ENCODE data around the gene GPR132. TPM values are rescaled to one million over a fixed set of nuclear protein-coding genes. Genes with fewer than 3 reads are reported as not detected.

Gene GPR132
- total RNA-seq, 1 donor from 2014 or later: not detected

GRCh38 chr14:105080161-105080560 lies 14.9 kb upstream of the GPR132 start:
- no peak for DNase-seq (ENCODE audit: low spot score in 2 of 2)
- intact Hi-C loops (cut with DNase I): no loop called here
- no peaks in the 10 kb centered on the region for H3K9me3 ChIP-seq

DNA sequence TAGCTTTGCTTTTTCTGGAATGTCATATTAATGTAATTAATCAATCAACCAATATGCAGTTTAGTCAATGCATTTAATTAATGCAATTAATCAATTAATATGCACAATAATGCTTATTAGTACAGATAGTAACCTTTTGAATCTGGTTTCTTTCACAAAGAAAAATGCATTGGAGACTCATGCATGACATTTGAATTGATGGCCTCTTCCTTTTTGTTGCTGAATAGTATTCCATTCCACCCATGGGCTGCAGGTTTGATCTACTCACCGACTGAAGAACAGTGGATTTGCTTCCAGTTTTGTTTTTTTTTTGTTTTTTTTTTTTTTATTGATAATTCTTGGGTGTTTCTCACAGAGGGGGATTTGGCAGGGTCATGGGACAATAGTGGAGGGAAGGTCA lies 13.1 kb upstream of the GPR132 start:
- H3K4me3 ChIP-seq: no peak overlapping the region
- DNase-seq (ENCODE audit: low spot score in 2 of 2): no peak
- H3K9me3 ChIP-seq: no peaks in the 10 kb centered on the region
- H3K27ac ChIP-seq: no peak overlapping the region
- TF ChIP-seq, protein P1, sequence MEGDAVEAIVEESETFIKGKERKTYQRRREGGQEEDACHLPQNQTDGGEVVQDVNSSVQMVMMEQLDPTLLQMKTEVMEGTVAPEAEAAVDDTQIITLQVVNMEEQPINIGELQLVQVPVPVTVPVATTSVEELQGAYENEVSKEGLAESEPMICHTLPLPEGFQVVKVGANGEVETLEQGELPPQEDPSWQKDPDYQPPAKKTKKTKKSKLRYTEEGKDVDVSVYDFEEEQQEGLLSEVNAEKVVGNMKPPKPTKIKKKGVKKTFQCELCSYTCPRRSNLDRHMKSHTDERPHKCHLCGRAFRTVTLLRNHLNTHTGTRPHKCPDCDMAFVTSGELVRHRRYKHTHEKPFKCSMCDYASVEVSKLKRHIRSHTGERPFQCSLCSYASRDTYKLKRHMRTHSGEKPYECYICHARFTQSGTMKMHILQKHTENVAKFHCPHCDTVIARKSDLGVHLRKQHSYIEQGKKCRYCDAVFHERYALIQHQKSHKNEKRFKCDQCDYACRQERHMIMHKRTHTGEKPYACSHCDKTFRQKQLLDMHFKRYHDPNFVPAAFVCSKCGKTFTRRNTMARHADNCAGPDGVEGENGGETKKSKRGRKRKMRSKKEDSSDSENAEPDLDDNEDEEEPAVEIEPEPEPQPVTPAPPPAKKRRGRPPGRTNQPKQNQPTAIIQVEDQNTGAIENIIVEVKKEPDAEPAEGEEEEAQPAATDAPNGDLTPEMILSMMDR (IDR thresholded peaks at IDR 0.05): no peak
- intact Hi-C loops (cut with DNase I): no loop called here
- H3K36me3 ChIP-seq: no peaks in the 10 kb centered on the region
- H3K4me1 ChIP-seq: peaks cover 3 to 7% of the 10 kb centered on the region in 2 donors
- peaks cover 10% of the 10 kb centered on the region for H3K27me3 ChIP-seq

More at GRCh38 chr14:105080161-105080560, 14.9 kb upstream of the GPR132 start:
- Histone ChIP-seq H3K27me3 (peaks cover 6% of the 10 kb centered on the region), H3K36me3 (no peaks in the 10 kb centered on the region), H3K4me3 (no peak overlapping the region), H3K4me1 (peaks cover 3 to 4% of the 10 kb centered on the region in 2 donors), H3K27ac (no peak overlapping the region)
- TF ChIP-seq, protein P1 (IDR thresholded peaks at IDR 0.05): no peak

DNA sequence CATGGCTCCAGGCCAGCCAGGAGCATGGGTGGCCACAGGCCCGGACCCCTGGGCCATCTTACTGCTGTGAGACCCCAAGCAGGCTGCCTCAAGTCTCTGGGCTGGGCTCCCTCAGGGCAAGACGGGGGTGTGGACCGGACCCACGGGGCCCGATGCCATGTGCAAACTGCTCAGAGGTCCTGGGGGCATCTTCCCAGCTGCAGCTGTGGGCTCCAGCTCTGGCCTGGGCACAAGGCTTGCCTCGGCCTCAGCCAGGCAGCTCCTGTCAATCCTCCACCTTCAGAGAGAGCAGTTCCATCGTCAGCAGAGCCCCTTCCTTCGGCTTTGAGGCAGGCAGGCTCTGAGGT lies 12.4 kb upstream of the GPR132 start:
- no peaks in the 10 kb centered on the region for H3K9me3 ChIP-seq
- H3K4me3 ChIP-seq: no peak overlapping the region
- no peak overlapping the region for H3K27ac ChIP-seq
- intact Hi-C loops (cut with DNase I): no loop called here
- DNase-seq (ENCODE audit: low spot score in 2 of 2): no peak
- no peaks in the 10 kb centered on the region for H3K36me3 ChIP-seq
- TF ChIP-seq, protein P1 (IDR thresholded peaks at IDR 0.05): no peak
- peaks cover 3 to 7% of the 10 kb centered on the region in 2 donors for H3K4me1 ChIP-seq
- peaks cover 12% of the 10 kb centered on the region for H3K27me3 ChIP-seq

- TF ChIP-seq, protein P1 (IDR thresholded peaks at IDR 0.05): no peak
- no peak for DNase-seq (ENCODE audit: low spot score in 2 of 2)
- H3K9me3 ChIP-seq: no peaks in the 10 kb centered on the region
- H3K36me3 ChIP-seq: no peaks in the 10 kb centered on the region
- no peak overlapping the region for H3K4me3 ChIP-seq
- H3K27ac ChIP-seq: no peak overlapping the region
- H3K4me1 ChIP-seq: peaks cover 3 to 7% of the 10 kb centered on the region in 2 donors
- intact Hi-C loops (cut with DNase I): no loop called here
- H3K27me3 ChIP-seq: peaks cover 12% of the 10 kb centered on the region
Measured at GRCh38 chr14:105076805-105077648, 11.8 kb upstream of the GPR132 start.

- peaks cover 12% of the 10 kb centered on the region for H3K27me3 ChIP-seq
- no peak for DNase-seq (ENCODE audit: low spot score in 2 of 2)
- TF ChIP-seq, protein P1 (IDR thresholded peaks at IDR 0.05): no peak
Measured at GRCh38 chr14:105076296-105076804, 11.1 kb upstream of the GPR132 start.

More at GRCh38 chr14:105076296-105076804, 11.1 kb upstream of the GPR132 start:
- Histone ChIP-seq H3K36me3 (no peaks in the 10 kb centered on the region), H3K4me3 (no peak overlapping the region), H3K9me3 (no peaks in the 10 kb centered on the region), H3K4me1 (peaks cover 3 to 7% of the 10 kb centered on the region in 2 donors), H3K27ac (no peak overlapping the region)
- intact Hi-C loops (cut with DNase I): no loop called here
